ENCODE results near the gene TTPAL.

- TF ChIP-seq, protein P1, sequence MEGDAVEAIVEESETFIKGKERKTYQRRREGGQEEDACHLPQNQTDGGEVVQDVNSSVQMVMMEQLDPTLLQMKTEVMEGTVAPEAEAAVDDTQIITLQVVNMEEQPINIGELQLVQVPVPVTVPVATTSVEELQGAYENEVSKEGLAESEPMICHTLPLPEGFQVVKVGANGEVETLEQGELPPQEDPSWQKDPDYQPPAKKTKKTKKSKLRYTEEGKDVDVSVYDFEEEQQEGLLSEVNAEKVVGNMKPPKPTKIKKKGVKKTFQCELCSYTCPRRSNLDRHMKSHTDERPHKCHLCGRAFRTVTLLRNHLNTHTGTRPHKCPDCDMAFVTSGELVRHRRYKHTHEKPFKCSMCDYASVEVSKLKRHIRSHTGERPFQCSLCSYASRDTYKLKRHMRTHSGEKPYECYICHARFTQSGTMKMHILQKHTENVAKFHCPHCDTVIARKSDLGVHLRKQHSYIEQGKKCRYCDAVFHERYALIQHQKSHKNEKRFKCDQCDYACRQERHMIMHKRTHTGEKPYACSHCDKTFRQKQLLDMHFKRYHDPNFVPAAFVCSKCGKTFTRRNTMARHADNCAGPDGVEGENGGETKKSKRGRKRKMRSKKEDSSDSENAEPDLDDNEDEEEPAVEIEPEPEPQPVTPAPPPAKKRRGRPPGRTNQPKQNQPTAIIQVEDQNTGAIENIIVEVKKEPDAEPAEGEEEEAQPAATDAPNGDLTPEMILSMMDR (IDR thresholded peaks at IDR 0.05) = no peak
- no peak for TF ChIP-seq ZFX (IDR thresholded peaks at IDR 0.05; ENCODE audit: borderline replicate concordance)
Observed at GRCh38 chr20:44489223-44489622, 13.5 kb downstream of the TTPAL start.
